Effector memory CD8-positive, alpha-beta T cell (primary cell): ENCODE results near the gene AXL.
"Not testable (repeated sequence)": the region's sequence is repeated elsewhere in the genome, so short reads cannot be mapped to it uniquely, and the experiment has no call there.

Experiments
- ATAC-seq: fragments of 150-1000 bp; cut with Tn5 transposase; replicated peaks from 2 replicates; pipeline ENCODE4 v1.10.0; 2021; ENCODE audit warnings: mild to moderate bottlenecking, moderate library complexity
- DNase-seq, 3 experiments: peaks; one replicate each; pipeline ENCODE4 v3.0.0; 2021
- H3K27ac Mint-ChIP-seq, 2 donors: one replicate each; pipeline ENCODE4 v1.8.0; 2022; ENCODE audit warnings: mild to moderate bottlenecking in 2 of 2, mixed read lengths in 2 of 2, moderate library complexity in 2 of 2
- H3K27me3 Mint-ChIP-seq, 2 donors: one replicate each; pipeline ENCODE4 v1.8.0; 2022; ENCODE audit warnings: mixed read lengths in 2 of 2
- H3K36me3 Mint-ChIP-seq: one replicate; pipeline ENCODE4 v1.8.0; 2022; ENCODE audit warnings: mild to moderate bottlenecking, moderate library complexity, mixed read lengths; ENCODE audit not compliant: insufficient read depth
- H3K4me1 Mint-ChIP-seq, 2 donors: one replicate each; pipeline ENCODE4 v1.8.0; 2022; ENCODE audit warnings: low read depth in 2 of 2, mixed read lengths in 2 of 2
- H3K4me3 Mint-ChIP-seq, 2 donors: one replicate each; pipeline ENCODE4 v1.8.0; 2022; ENCODE audit warnings: mild to moderate bottlenecking in 2 of 2, mixed read lengths in 2 of 2, moderate library complexity in 2 of 2
- H3K9me3 Mint-ChIP-seq, 2 donors: one replicate each; pipeline ENCODE4 v1.8.0; 2022; ENCODE audit warnings: mixed read lengths in 2 of 2

Gene AXL

GRCh38 chr19:41194157-41194552 is 24.9 kb upstream of the AXL start:
- Mint-ChIP-seq H3K27me3 (peaks cover 66 to 93% of the 10 kb centered on the region in 2 donors), H3K9me3 (no peaks in the 10 kb centered on the region), H3K4me3 (no peak overlapping the region), H3K27ac (no peak overlapping the region), H3K4me1 (peaks cover 0 to 12% of the 10 kb centered on the region in 2 donors), H3K36me3 (no peaks in the 10 kb centered on the region)
- ATAC-seq (no peak), DNase-seq (no peak)

- ATAC-seq = no peak
- no peak for DNase-seq
- H3K9me3 Mint-ChIP-seq = no peaks in the 10 kb centered on the region
- H3K4me1 Mint-ChIP-seq = peaks cover 0 to 12% of the 10 kb centered on the region in 2 donors
- no peak overlapping the region for H3K27ac Mint-ChIP-seq
- H3K4me3 Mint-ChIP-seq = no peak overlapping the region
- no peaks in the 10 kb centered on the region for H3K36me3 Mint-ChIP-seq
- peaks cover 58 to 86% of the 10 kb centered on the region in 2 donors for H3K27me3 Mint-ChIP-seq
These were observed 23.1 kb upstream of the AXL start for GRCh38 chr19:41195675-41196497.

- H3K4me1 Mint-ChIP-seq = peaks cover 0 to 5% of the 10 kb centered on the region in 2 donors
- ATAC-seq = no peak
- H3K9me3 Mint-ChIP-seq = no peaks in the 10 kb centered on the region
- DNase-seq = no peak
- H3K36me3 Mint-ChIP-seq = no peaks in the 10 kb centered on the region
- H3K27ac Mint-ChIP-seq = no peak overlapping the region
- no peak overlapping the region for H3K4me3 Mint-ChIP-seq
- H3K27me3 Mint-ChIP-seq = peaks cover 41 to 65% of the 10 kb centered on the region in 2 donors
These were observed 20.5 kb upstream of the AXL start for GRCh38 chr19:41198559-41198958.

- Mint-ChIP-seq H3K36me3 (no peaks in the 10 kb centered on the region), H3K27ac (no peak overlapping the region), H3K9me3 (no peaks in the 10 kb centered on the region), H3K4me3 (no peak overlapping the region), H3K4me1 (peaks cover 7 to 13% of the 10 kb centered on the region in 2 donors), H3K27me3 (peaks cover 21 to 32% of the 10 kb centered on the region in 2 donors)
- ATAC-seq (no peak), DNase-seq (no peak)
These were observed 15.7 kb upstream of the AXL start for GRCh38 chr19:41203371-41203770.

- H3K4me1 Mint-ChIP-seq = peaks cover 7 to 13% of the 10 kb centered on the region in 2 donors
- not testable (repeated sequence) for H3K4me3 Mint-ChIP-seq, H3K9me3 Mint-ChIP-seq, H3K36me3 Mint-ChIP-seq
- ATAC-seq (peak; percentile 100), DNase-seq (peak; percentile 81 to 84 (median 83))
- H3K27ac Mint-ChIP-seq = peak overlapping the region; percentile 6 to 44
- peaks cover 15 to 22% of the 10 kb centered on the region in 2 donors for H3K27me3 Mint-ChIP-seq
These were observed 14.7 kb upstream of the AXL start for GRCh38 chr19:41204338-41204737.

GRCh38 chr19:41205995-41206394 is 13.0 kb upstream of the AXL start:
- no peak overlapping the region for H3K27ac Mint-ChIP-seq
- peaks cover 7 to 13% of the 10 kb centered on the region in 2 donors for H3K27me3 Mint-ChIP-seq
- ATAC-seq = no peak
- no peak overlapping the region for H3K4me3 Mint-ChIP-seq
- H3K4me1 Mint-ChIP-seq = peaks cover 7 to 13% of the 10 kb centered on the region in 2 donors
- no peaks in the 10 kb centered on the region for H3K9me3 Mint-ChIP-seq
- DNase-seq = no peak
- no peaks in the 10 kb centered on the region for H3K36me3 Mint-ChIP-seq

GRCh38 chr19:41206456-41206855 is 12.6 kb upstream of the AXL start:
- ATAC-seq = no peak
- no peak for DNase-seq
- no peak overlapping the region for H3K27ac Mint-ChIP-seq
- no peak overlapping the region for H3K4me3 Mint-ChIP-seq
- H3K36me3 Mint-ChIP-seq = no peaks in the 10 kb centered on the region
- no peaks in the 10 kb centered on the region for H3K9me3 Mint-ChIP-seq
- peaks cover 7 to 13% of the 10 kb centered on the region in 2 donors for H3K4me1 Mint-ChIP-seq
- peaks cover 4 to 8% of the 10 kb centered on the region in 2 donors for H3K27me3 Mint-ChIP-seq

- Mint-ChIP-seq H3K9me3 (no peaks in the 10 kb centered on the region), H3K27ac (no peak overlapping the region), H3K36me3 (no peaks in the 10 kb centered on the region)
These were observed 11.9 kb upstream of the AXL start for GRCh38 chr19:41206926-41207750.

GRCh38 chr19:41214161-41214560 is 4.9 kb upstream of the AXL start:
- H3K27ac Mint-ChIP-seq = peak overlapping the region in 1 of 2 donors; percentile 31
- no peak overlapping the region for H3K4me3 Mint-ChIP-seq
- no peaks in the 10 kb centered on the region for H3K9me3 Mint-ChIP-seq
- peaks cover 26 to 31% of the 10 kb centered on the region in 2 donors for H3K27me3 Mint-ChIP-seq
- ATAC-seq (no peak), DNase-seq (no peak)
- no peaks in the 10 kb centered on the region for H3K4me1 Mint-ChIP-seq
- H3K36me3 Mint-ChIP-seq = no peaks in the 10 kb centered on the region

More at GRCh38 chr19:41206926-41207750, 11.9 kb upstream of the AXL start:
- H3K27me3 Mint-ChIP-seq = peaks cover 4 to 8% of the 10 kb centered on the region in 2 donors
- H3K4me1 Mint-ChIP-seq = peaks cover 7 to 13% of the 10 kb centered on the region in 2 donors
- no peak overlapping the region for H3K4me3 Mint-ChIP-seq
- ATAC-seq = no peak
- no peak for DNase-seq

GRCh38 chr19:41217741-41218140 is 1.3 kb upstream of the AXL start:
- no peak overlapping the region for H3K27ac Mint-ChIP-seq
- DNase-seq (no peak), ATAC-seq (no peak)
- H3K36me3 Mint-ChIP-seq = no peaks in the 10 kb centered on the region
- no peaks in the 10 kb centered on the region for H3K9me3 Mint-ChIP-seq
- no peaks in the 10 kb centered on the region for H3K4me1 Mint-ChIP-seq
- H3K27me3 Mint-ChIP-seq = peaks cover 58 to 67% of the 10 kb centered on the region in 2 donors
- H3K4me3 Mint-ChIP-seq = no peak overlapping the region

- Mint-ChIP-seq H3K4me3 (no peak overlapping the region), H3K9me3 (no peaks in the 10 kb centered on the region), H3K4me1 (peaks cover 0 to 1% of the 10 kb centered on the region in 2 donors), H3K36me3 (no peaks in the 10 kb centered on the region), H3K27me3 (peaks cover 63 to 72% of the 10 kb centered on the region in 2 donors), H3K27ac (peak overlapping the region in 1 of 2 donors; percentile 32)
- ATAC-seq (no peak), DNase-seq (no peak)
These were observed 791 bp upstream of the AXL start for GRCh38 chr19:41218249-41218614.

GRCh38 chr19:41219924-41220567 is 1.0 kb downstream of the AXL start:
- H3K27ac Mint-ChIP-seq = no peak overlapping the region
- no peak overlapping the region for H3K4me3 Mint-ChIP-seq
- DNase-seq = no peak
- H3K9me3 Mint-ChIP-seq = no peaks in the 10 kb centered on the region
- H3K4me1 Mint-ChIP-seq = peaks cover 1 to 3% of the 10 kb centered on the region in 2 donors
- ATAC-seq = no peak
- no peaks in the 10 kb centered on the region for H3K36me3 Mint-ChIP-seq
- H3K27me3 Mint-ChIP-seq = peaks cover 73 to 77% of the 10 kb centered on the region in 2 donors

GRCh38 chr19:41220811-41221210 is 1.8 kb downstream of the AXL start:
- H3K4me3 Mint-ChIP-seq = no peak overlapping the region
- no peaks in the 10 kb centered on the region for H3K9me3 Mint-ChIP-seq
- H3K27me3 Mint-ChIP-seq = peaks cover 78 to 84% of the 10 kb centered on the region in 2 donors
- no peak overlapping the region for H3K27ac Mint-ChIP-seq
- no peaks in the 10 kb centered on the region for H3K36me3 Mint-ChIP-seq
- peaks cover 5 to 7% of the 10 kb centered on the region in 2 donors for H3K4me1 Mint-ChIP-seq
- ATAC-seq (no peak), DNase-seq (no peak)
